ENCODE measurements around the gene CAMLG.

Gene CAMLG

DNA sequence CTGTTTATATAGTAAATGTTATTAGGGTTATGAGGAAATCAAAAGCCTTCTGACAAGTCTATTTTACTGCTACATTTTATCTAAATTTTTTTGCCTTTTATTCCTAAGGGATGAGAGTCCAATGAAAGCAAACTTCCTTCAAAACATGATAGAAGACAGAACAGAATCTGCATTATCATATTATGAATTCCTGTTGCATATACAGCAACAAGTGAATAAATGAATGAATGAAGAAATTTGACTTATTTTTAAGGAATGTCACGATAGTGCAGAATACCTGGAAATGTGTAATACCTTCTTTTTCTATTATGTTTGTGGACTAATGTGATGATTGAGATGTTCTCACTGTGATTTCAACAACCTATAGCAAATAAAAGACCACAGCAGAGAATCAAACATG, 13.5 kb upstream of the CAMLG start:
- DNase-seq (ENCODE audit: low spot score) = no peak
- in situ Hi-C loops (cut with MboI; ENCODE audit: low pct_unique_long_range_greater_than_20kb, low sequenced_read_pairs, unreplicated experiment) = no loop called here
- TF ChIP-seq, protein P1, sequence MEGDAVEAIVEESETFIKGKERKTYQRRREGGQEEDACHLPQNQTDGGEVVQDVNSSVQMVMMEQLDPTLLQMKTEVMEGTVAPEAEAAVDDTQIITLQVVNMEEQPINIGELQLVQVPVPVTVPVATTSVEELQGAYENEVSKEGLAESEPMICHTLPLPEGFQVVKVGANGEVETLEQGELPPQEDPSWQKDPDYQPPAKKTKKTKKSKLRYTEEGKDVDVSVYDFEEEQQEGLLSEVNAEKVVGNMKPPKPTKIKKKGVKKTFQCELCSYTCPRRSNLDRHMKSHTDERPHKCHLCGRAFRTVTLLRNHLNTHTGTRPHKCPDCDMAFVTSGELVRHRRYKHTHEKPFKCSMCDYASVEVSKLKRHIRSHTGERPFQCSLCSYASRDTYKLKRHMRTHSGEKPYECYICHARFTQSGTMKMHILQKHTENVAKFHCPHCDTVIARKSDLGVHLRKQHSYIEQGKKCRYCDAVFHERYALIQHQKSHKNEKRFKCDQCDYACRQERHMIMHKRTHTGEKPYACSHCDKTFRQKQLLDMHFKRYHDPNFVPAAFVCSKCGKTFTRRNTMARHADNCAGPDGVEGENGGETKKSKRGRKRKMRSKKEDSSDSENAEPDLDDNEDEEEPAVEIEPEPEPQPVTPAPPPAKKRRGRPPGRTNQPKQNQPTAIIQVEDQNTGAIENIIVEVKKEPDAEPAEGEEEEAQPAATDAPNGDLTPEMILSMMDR (IDR thresholded peaks at IDR 0.05; ENCODE audit: extremely low read depth, insufficient read depth, missing control alignments) = no peak

DNA sequence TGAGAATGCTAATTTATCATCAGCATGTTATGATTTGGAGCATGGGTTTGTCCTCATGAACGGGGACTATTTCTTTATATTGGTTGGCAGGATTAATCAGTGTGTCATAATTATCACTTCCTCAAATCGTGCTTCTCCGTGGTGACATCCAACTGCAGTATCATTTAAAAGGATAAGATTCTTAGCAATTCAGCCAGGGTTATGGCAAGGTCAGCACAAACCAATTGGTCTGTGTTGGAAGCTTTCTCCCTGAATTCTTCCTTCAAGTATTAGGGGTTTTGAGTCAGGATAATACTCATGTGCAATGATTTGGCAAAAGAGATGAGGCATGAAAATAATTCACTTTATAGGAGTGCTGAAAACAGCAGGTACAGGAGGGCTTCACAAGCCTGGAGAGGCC, 5.5 kb upstream of the CAMLG start:
- in situ Hi-C loops (cut with MboI; ENCODE audit: low pct_unique_long_range_greater_than_20kb, low sequenced_read_pairs, unreplicated experiment) = no loop called here
- TF ChIP-seq, protein P1 (IDR thresholded peaks at IDR 0.05; ENCODE audit: extremely low read depth, insufficient read depth, missing control alignments) = no peak
- no peak for DNase-seq (ENCODE audit: low spot score)

DNA sequence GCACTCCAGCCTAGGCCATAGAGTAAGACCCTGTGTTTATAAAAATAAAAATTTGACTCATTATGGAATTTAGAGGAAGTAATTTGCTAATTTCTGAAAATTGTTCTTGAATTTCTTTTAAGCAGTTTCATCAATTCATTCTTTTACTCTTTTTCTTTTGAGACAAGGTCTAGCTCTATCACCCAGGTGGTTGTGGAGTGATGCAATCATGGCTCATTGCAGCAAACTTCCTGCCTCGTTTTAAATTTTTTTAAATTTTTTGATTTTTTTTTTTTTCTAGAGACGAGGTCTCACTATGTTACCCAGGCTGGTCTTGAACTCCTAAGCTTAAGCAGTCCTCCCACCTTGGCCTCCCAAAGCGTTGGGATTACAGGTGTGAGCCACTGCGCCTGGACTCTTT, 3.1 kb upstream of the CAMLG start:
- in situ Hi-C loops (cut with MboI; ENCODE audit: low pct_unique_long_range_greater_than_20kb, low sequenced_read_pairs, unreplicated experiment) = no loop called here
- TF ChIP-seq, protein P1 (IDR thresholded peaks at IDR 0.05; ENCODE audit: extremely low read depth, insufficient read depth, missing control alignments) = no peak
- DNase-seq (ENCODE audit: low spot score) = no peak

DNA sequence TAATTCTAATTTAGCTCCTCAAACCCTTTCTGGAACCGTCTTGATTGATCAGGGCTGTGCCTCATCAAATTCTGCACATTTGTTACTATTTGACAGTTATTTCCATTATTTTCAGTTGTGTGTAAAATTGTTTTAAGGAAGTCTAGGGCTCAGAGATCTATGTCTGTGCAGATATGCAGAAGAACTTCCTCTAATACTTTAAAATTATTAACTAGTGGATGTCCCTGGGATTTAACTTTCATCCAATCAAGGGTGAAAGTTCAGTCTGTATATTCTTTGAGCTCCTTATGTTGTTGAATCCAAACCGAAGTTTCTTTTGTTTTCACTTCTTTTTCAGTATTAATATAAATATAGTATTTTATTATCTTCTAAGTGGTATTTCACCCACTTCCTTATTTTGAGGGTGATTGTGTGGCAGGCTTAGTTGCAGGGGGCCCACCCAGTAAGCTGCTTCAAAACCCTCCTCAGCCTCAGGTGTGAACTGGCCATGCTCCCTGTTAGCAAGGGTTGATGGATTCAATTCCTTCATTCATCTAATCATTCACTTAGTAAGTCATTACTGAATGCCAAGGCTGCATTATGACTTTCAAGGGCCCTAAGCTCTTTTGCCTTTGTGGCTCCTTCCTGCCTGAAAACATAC, 2.1 kb upstream of the CAMLG start:
- in situ Hi-C loops (cut with MboI; ENCODE audit: low pct_unique_long_range_greater_than_20kb, low sequenced_read_pairs, unreplicated experiment) = no loop called here
- TF ChIP-seq, protein P1 (IDR thresholded peaks at IDR 0.05; ENCODE audit: extremely low read depth, insufficient read depth, missing control alignments) = no peak
- DNase-seq (ENCODE audit: low spot score) = no peak

DNA sequence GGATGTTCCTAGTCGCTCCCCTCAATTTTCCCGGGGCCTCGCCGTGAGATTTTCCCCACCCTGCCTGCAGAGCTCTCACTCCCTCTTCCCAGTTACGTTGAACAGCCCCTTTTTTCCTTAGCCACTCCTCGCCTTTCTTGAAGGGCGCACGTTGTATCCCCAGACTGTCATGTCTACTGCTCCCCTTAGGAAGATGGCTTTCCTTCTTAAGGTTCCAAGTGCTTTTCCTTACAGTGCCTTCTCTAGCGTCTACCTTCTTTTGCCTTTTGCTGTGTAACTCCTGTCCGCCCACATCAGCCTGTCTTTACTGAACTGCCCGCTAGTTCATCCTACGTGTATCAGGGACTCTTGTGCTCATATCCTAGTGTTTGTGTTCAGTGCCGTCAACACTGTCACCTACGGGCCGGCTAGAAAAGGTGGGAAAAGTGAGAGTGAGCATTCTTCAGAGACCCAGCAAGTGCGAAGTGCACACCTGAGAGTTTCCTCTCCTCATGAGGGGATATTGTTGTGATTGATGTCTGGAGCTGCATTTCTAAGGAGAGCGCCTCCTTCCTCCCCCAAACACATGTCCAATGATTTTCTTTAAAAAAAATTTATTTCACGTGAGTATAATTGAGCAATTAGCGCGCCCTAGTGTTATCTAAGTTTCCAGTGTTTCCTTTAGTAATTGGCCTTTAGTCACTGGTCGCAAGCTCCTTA, 764 bp downstream of the CAMLG start:
- peak; percentile 47 for DNase-seq (ENCODE audit: low spot score)
- in situ Hi-C loops (cut with MboI; ENCODE audit: low pct_unique_long_range_greater_than_20kb, low sequenced_read_pairs, unreplicated experiment) = no loop called here
- TF ChIP-seq, protein P1 (IDR thresholded peaks at IDR 0.05; ENCODE audit: extremely low read depth, insufficient read depth, missing control alignments) = peak; percentile 16

DNA sequence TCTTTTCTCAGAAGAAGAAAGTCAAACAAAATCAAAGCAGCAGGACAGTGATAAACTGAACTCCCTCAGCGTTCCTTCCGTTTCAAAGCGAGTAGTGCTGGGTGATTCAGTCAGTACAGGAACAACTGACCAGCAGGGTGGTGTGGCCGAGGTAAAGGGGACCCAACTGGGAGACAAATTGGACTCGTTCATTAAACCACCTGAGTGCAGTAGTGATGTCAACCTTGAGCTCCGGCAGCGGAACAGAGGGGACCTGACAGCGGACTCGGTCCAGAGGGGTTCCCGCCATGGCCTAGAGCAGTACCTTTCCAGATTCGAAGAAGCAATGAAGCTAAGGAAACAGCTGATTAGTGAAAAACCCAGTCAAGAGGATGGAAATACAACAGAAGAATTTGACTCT, 2.7 kb downstream of the CAMLG start:
- TF ChIP-seq, protein P1 (IDR thresholded peaks at IDR 0.05; ENCODE audit: extremely low read depth, insufficient read depth, missing control alignments) = no peak
- in situ Hi-C loops (cut with MboI; ENCODE audit: low pct_unique_long_range_greater_than_20kb, low sequenced_read_pairs, unreplicated experiment) = no loop called here
- DNase-seq (ENCODE audit: low spot score) = no peak
